SK-N-SH treated with all-trans-retinoic acid at 6 μM for 48 hours (cell line): ENCODE measurements around the gene HELZ2.
"Not testable (repeated sequence)": the region's sequence is repeated elsewhere in the genome, so short reads cannot be mapped to it uniquely, and the experiment has no call there.

Source experiments
- ATAC-seq: fragments of 200-7000 bp; cut with Tn5 transposase; 3 replicates; pipeline ENCODE4 v1.9.1; 2020; ENCODE audit warnings: mild to moderate bottlenecking, moderate library complexity
- ARNTL ChIP-seq: fragments of 450-650 bp; formaldehyde crosslinking; IDR thresholded peaks from 2 replicates; pipeline ENCODE4 v1.5.0; 2020; ENCODE audit warnings: low read depth, mild to moderate bottlenecking, moderate library complexity, borderline replicate concordance
- BACH2 ChIP-seq: fragments of 250-450 bp; sonication (Bioruptor Pico); IDR thresholded peaks from 2 replicates; pipeline ENCODE4 v1.9.0; 2021; ENCODE audit warnings: mild to moderate bottlenecking, borderline replicate concordance
- CREB5 ChIP-seq: fragments of 250-450 bp; sonication (Bioruptor Pico); IDR thresholded peaks from 2 replicates; pipeline ENCODE4 v1.5.1; 2020; ENCODE audit warnings: low read depth, mild to moderate bottlenecking, moderate library complexity
- CSRNP3 ChIP-seq: fragments of 250-450 bp; sonication (Bioruptor Pico); IDR thresholded peaks from 2 replicates; pipeline ENCODE4 v1.5.1; 2021; ENCODE audit warnings: mild to moderate bottlenecking, moderate library complexity
- ESRRG ChIP-seq: fragments of 250-450 bp; sonication (Bioruptor Pico); IDR thresholded peaks from 2 replicates; pipeline ENCODE4 v1.6.1; 2021; ENCODE audit warnings: mild to moderate bottlenecking
- GLIS3 ChIP-seq: fragments of 250-450 bp; sonication (Bioruptor Pico); IDR thresholded peaks from 2 replicates; pipeline ENCODE4 v1.5.0; 2020; ENCODE audit warnings: mild to moderate bottlenecking, moderate library complexity
- PPARA ChIP-seq: fragments of 250-450 bp; sonication (Bioruptor Pico); IDR thresholded peaks from 2 replicates; pipeline ENCODE4 v1.5.0; 2020; ENCODE audit warnings: mild to moderate bottlenecking, borderline replicate concordance
- RARB ChIP-seq: fragments of 250-450 bp; sonication (Bioruptor Pico); IDR thresholded peaks from 2 replicates; pipeline ENCODE4 v1.8.0; 2021; ENCODE audit warnings: mild to moderate bottlenecking, moderate library complexity
- SNAI2 ChIP-seq: fragments of 250-450 bp; sonication (Bioruptor Pico); IDR thresholded peaks from 2 replicates; pipeline ENCODE4 v1.5.0; 2020; ENCODE audit warnings: mild to moderate bottlenecking, moderate library complexity
- TOX ChIP-seq: fragments of 250-450 bp; sonication (Bioruptor Pico); IDR thresholded peaks from 2 replicates; pipeline ENCODE4 v1.8.0; 2021; ENCODE audit warnings: mild to moderate bottlenecking, moderate library complexity, borderline replicate concordance
- TSHZ2 ChIP-seq: fragments of 250-450 bp; sonication (Bioruptor Pico); IDR thresholded peaks from 2 replicates; pipeline ENCODE4 v1.5.0; 2020; ENCODE audit warnings: mild to moderate bottlenecking, moderate library complexity
- ZC3H10 ChIP-seq: fragments of 250-450 bp; sonication (Bioruptor Pico); IDR thresholded peaks from 2 replicates; pipeline ENCODE4 v1.5.1; 2021; ENCODE audit warnings: mild to moderate bottlenecking, moderate library complexity
- ZFP30 ChIP-seq: fragments of 450-650 bp; formaldehyde crosslinking; IDR thresholded peaks from 2 replicates; pipeline ENCODE4 v1.5.0; 2022; ENCODE audit warnings: mild to moderate bottlenecking, moderate library complexity
- ZNF565 ChIP-seq: fragments of 450-650 bp; formaldehyde crosslinking; conservative IDR thresholded peaks from 2 replicates; pipeline ENCODE4 v1.5.0; 2020; ENCODE audit warnings: low read depth, mild to moderate bottlenecking, moderate library complexity
- ZNF8 ChIP-seq: fragments of 450-650 bp; formaldehyde crosslinking; IDR thresholded peaks from 2 replicates; pipeline ENCODE4 v1.5.0; 2020; ENCODE audit warnings: mild to moderate bottlenecking, moderate library complexity

Gene HELZ2

GRCh38 chr20:63618291-63618980 lies 44.4 kb upstream of the HELZ2 start:
- TF ChIP-seq PPARA (CRISPR knock-in tag) (no peak), ZNF565 (CRISPR knock-in tag) (no peak)
- TF ChIP-seq, all 23 proteins: peak for 0
- no peak for ATAC-seq

- no peak for ATAC-seq
- TF ChIP-seq ZNF8 (CRISPR knock-in tag) (no peak), TSHZ2 (no peak), BACH2 (no peak), ZFP30 (CRISPR knock-in tag) (no peak)
Measured at GRCh38 chr20:63617876-63618265, 43.8 kb upstream of the HELZ2 start.

- no peak for ATAC-seq
- no peak for TF ChIP-seq GLIS3
- no peak for TF ChIP-seq ZC3H10 (CRISPR knock-in tag)
- no peak for TF ChIP-seq TOX (CRISPR knock-in tag)
- TF ChIP-seq RARB (CRISPR knock-in tag): no peak
- TF ChIP-seq CSRNP3 (CRISPR knock-in tag): no peak
- no peak for TF ChIP-seq ESRRG (CRISPR knock-in tag)
- TF ChIP-seq ZNF565 (CRISPR knock-in tag): no peak
- TF ChIP-seq ZNF8 (CRISPR knock-in tag): no peak
- TF ChIP-seq TSHZ2: no peak
- no peak for TF ChIP-seq ZFP30 (CRISPR knock-in tag)
- TF ChIP-seq ARNTL (CRISPR knock-in tag): no peak
Measured at GRCh38 chr20:63617092-63617875, 43.2 kb upstream of the HELZ2 start.

- ATAC-seq: not testable (repeated sequence)
Measured at GRCh38 chr20:63613863-63614594, 40.0 kb upstream of the HELZ2 start.

GRCh38 chr20:63612276-63612931 lies 38.4 kb upstream of the HELZ2 start:
- ATAC-seq: no peak
- no peak for TF ChIP-seq SNAI2
- no peak for TF ChIP-seq TOX (CRISPR knock-in tag)
- TF ChIP-seq GLIS3: no peak
- TF ChIP-seq ZNF8 (CRISPR knock-in tag): no peak
- TF ChIP-seq CREB5: no peak
- no peak for TF ChIP-seq RARB (CRISPR knock-in tag)
- TF ChIP-seq CSRNP3 (CRISPR knock-in tag): no peak
- TF ChIP-seq ARNTL (CRISPR knock-in tag): no peak
- no peak for TF ChIP-seq BACH2
- no peak for TF ChIP-seq ZNF565 (CRISPR knock-in tag)
- TF ChIP-seq ZFP30 (CRISPR knock-in tag): no peak
